Stomach smooth muscle (tissue), 2 donors: ENCODE measurements around the gene FANCC.

ENCODE experiments used
- H3K27ac ChIP-seq: one replicate; pipeline ENCODE4 v1.7.0; 2013; ENCODE audit warnings: mild to moderate bottlenecking, low read length, inconsistent platforms
- H3K27me3 ChIP-seq, 2 donors: one replicate each; pipeline ENCODE4 v1.7.0; 2013; ENCODE audit warnings: low read length in 2 of 2; ENCODE audit not compliant: insufficient read depth in 2 of 2, control insufficient read depth in 1 of 2
- H3K36me3 ChIP-seq, 2 donors: one replicate each; pipeline ENCODE4 v1.7.0; 2013; ENCODE audit warnings: low read length in 2 of 2; ENCODE audit not compliant: control insufficient read depth in 2 of 2, insufficient read depth in 2 of 2
- H3K4me1 ChIP-seq: one replicate; pipeline ENCODE4 v1.7.0; 2013; ENCODE audit warnings: low read length; ENCODE audit not compliant: control insufficient read depth, insufficient read depth
- H3K4me3 ChIP-seq, 2 donors: one replicate each; pipeline ENCODE4 v1.7.0; 2013; ENCODE audit warnings: low read length in 2 of 2
- H3K9ac ChIP-seq, 2 donors: one replicate each; pipeline ENCODE4 v1.7.0; 2013; ENCODE audit warnings: low read length in 2 of 2, mild to moderate bottlenecking in 1 of 2
- H3K9me3 ChIP-seq, 2 donors: one replicate each; pipeline ENCODE4 v1.7.0; 2013; ENCODE audit warnings: low read length in 2 of 2; ENCODE audit not compliant: control insufficient read depth in 2 of 2
- donor health status: healthy.
- donor health status: Pancreatic carcinoma.

FANCC gene

DNA sequence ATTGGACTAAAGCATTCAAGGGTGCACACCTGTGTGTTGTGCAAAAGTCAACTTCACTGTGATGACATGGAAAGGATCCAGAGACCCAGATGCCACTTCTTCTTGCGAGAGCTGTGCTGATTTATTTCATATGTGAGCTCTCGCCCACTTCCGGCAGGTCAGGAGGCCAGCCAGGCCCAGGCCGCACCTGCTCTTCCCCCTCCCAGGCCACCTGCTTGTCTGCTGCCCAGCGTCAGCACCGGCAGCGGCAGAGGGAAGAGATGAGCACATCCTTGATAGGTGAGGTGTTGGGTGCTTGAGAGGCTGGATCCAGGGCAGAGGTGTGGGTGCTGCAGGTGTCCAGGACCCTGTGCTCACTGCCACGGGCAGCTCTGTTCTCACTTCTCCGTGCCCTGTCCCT is 242.9 kb downstream of the FANCC start:
- H3K9me3 ChIP-seq, result no peaks in the 10 kb centered on the region
- H3K4me3 ChIP-seq, result peak overlapping the region in 1 of 2 donors; percentile 49
- H3K27ac ChIP-seq, result peak overlapping the region; percentile 53
- peaks cover 11 to 22% of the 10 kb centered on the region in 2 donors for H3K36me3 ChIP-seq
- H3K27me3 ChIP-seq, result no peaks in the 10 kb centered on the region
- H3K9ac ChIP-seq, result peak overlapping the region in 1 of 2 donors; percentile 36
- peaks cover 100% of the 10 kb centered on the region for H3K4me1 ChIP-seq

DNA sequence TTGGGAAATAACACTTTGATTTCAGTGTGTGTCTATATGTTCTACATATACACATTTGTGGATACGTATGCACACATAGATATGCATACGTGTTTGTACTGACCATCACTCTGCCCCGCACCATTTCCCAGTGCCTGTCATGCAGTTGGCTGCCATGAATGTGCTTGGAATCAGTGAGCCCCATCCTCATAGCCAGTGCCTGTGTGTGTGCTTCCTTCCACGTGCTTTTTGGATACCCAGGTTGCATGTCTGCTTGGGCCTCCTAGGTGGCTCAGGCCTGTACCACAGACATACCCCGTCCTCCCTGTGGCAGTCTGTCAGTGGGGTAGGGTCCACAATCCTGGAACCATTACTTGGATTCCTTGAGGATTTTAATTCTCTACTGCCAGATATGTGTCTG is 243.6 kb downstream of the FANCC start:
- peaks cover 14 to 23% of the 10 kb centered on the region in 2 donors for H3K36me3 ChIP-seq
- no peaks in the 10 kb centered on the region for H3K27me3 ChIP-seq
- H3K9ac ChIP-seq, result no peak overlapping the region
- H3K4me1 ChIP-seq, result peaks cover 99% of the 10 kb centered on the region
- H3K9me3 ChIP-seq, result no peaks in the 10 kb centered on the region
- H3K27ac ChIP-seq, result peak overlapping the region; percentile 53
- peak overlapping the region in 1 of 2 donors; percentile 47 for H3K4me3 ChIP-seq

DNA sequence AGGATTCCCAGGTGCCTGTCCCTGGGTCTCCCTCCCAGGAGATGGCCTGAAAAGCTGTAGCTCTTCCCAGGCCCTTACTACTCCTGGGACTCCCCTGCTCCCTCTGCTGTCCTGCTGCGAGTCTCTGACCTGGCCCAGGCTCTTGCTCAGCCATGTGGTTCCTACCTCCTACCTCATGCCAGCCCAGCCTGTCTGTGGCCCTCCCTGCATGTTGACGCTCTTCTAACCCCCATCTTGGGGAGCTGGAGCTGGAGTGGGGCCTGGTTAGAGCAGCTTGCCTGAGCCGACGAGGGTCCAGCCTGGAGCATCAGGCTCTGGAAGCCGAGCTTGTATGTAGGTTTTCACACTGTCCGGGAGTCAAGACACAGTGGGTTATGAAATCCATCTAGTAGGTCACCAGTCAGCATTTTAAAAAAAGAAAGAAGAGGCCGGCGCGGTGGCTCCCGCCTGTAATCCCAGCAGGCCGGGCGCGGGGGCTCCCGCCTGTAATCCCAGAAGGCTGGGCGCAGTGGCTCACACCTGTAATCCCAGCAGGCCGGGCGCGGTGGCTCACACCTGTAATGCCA is 244.4 kb downstream of the FANCC start:
- H3K4me3 ChIP-seq, result no peak overlapping the region
- peak overlapping the region; percentile 69 for H3K27ac ChIP-seq

DNA sequence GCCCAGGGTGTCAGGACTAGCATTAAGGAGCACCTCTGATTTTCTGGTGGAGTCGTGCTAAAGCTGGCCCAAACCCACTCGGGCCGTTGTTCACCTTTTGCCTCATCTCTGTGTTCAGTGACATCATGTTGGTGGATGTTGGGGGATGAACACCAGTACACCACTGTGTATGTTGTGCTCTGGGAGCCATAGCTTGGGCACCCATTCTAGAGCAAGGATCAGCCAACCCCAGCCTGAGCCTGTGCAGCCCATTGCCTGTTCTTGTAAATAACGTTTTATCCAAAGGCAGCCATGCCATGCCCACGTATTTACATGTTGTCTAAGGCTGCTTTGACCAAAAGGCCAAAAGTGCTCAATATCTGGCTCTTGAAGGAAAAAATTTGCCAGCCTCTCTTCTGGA is 245.6 kb downstream of the FANCC start:
- Histone ChIP-seq H3K4me3 (no peak overlapping the region), H3K9me3 (no peaks in the 10 kb centered on the region), H3K36me3 (peaks cover 20 to 23% of the 10 kb centered on the region in 2 donors), H3K27me3 (no peaks in the 10 kb centered on the region), H3K4me1 (peaks cover 97% of the 10 kb centered on the region), H3K27ac (peak overlapping the region; percentile 69), H3K9ac (no peak overlapping the region)

More for the DNA sequence above, 244.4 kb downstream of the FANCC start:
- Histone ChIP-seq H3K9ac (peak overlapping the region in 1 of 2 donors; percentile 28), H3K4me1 (peaks cover 99% of the 10 kb centered on the region), H3K9me3 (no peaks in the 10 kb centered on the region), H3K36me3 (peaks cover 18 to 21% of the 10 kb centered on the region in 2 donors), H3K27me3 (no peaks in the 10 kb centered on the region)

- peaks cover 21 to 23% of the 10 kb centered on the region in 2 donors for H3K36me3 ChIP-seq
- no peaks in the 10 kb centered on the region for H3K27me3 ChIP-seq
- peaks cover 97% of the 10 kb centered on the region for H3K4me1 ChIP-seq
- H3K27ac ChIP-seq, result peak overlapping the region; percentile 69
- H3K4me3 ChIP-seq, result no peak overlapping the region
- H3K9me3 ChIP-seq, result no peaks in the 10 kb centered on the region
- no peak overlapping the region for H3K9ac ChIP-seq
Measured at GRCh38 chr9:95071450-95071849, 246.1 kb downstream of the FANCC start.

- Histone ChIP-seq H3K9ac (no peak overlapping the region), H3K27me3 (no peaks in the 10 kb centered on the region), H3K36me3 (peaks cover 18 to 22% of the 10 kb centered on the region in 2 donors), H3K27ac (peak overlapping the region; percentile 20), H3K4me3 (peak overlapping the region in 1 of 2 donors; percentile 37), H3K9me3 (no peaks in the 10 kb centered on the region), H3K4me1 (peaks cover 94% of the 10 kb centered on the region)
Measured at GRCh38 chr9:95070549-95071021, 246.9 kb downstream of the FANCC start.

DNA sequence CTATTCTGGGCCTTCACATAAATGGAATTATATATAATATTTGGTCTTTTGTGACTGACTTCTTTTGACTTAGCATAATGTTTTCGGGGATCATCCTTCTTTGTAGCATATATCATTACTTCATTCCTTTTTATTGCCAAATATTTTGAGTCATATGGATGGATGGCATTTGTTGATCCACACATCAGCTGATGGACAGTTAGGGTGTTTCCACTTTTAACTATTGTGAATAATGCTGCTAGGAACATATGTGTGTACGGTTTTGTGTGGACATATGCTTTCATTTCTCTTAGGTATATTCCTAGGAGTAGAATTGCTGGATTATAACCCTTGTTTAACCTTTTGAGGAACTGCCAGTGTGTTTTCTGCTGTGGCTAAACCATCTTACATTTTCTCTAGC is 249.6 kb downstream of the FANCC start:
- Histone ChIP-seq H3K9ac (no peak overlapping the region), H3K9me3 (no peaks in the 10 kb centered on the region), H3K4me1 (peaks cover 93% of the 10 kb centered on the region)

GRCh38 chr9:95067057-95067456 is 250.5 kb downstream of the FANCC start:
- Histone ChIP-seq H3K27me3 (no peaks in the 10 kb centered on the region), H3K36me3 (peaks cover 23 to 32% of the 10 kb centered on the region in 2 donors), H3K27ac (peak overlapping the region; percentile 93), H3K9ac (peak overlapping the region; percentile 13 to 51), H3K4me3 (peak overlapping the region in 1 of 2 donors; percentile 36), H3K9me3 (no peaks in the 10 kb centered on the region), H3K4me1 (peaks cover 93% of the 10 kb centered on the region)

More for the DNA sequence above, 249.6 kb downstream of the FANCC start:
- Histone ChIP-seq H3K36me3 (peaks cover 24 to 25% of the 10 kb centered on the region in 2 donors), H3K27me3 (no peaks in the 10 kb centered on the region), H3K27ac (peak overlapping the region; percentile 93), H3K4me3 (no peak overlapping the region)

DNA sequence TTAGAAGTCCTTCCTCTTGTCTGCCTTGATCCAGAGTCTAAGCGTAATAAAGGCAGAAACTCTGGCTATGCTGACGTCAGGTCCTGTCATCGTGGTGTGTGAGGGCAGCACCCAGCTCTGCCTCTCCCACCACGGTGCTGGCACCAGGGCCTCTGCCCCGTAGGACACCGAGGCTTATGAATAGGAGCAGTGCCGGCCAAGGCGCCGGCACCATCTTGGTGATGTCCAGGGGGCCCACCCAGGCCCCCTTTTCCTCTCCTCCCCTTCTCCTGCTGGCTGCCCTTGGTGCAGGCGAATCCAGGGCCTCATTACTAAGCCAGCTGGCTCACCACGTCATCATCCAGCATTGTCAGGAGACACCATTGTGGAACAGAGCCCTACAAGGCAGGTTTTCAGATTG is 252.3 kb downstream of the FANCC start:
- peak overlapping the region in 1 of 2 donors; percentile 54 for H3K4me3 ChIP-seq

GRCh38 chr9:95063300-95063699 is 254.2 kb downstream of the FANCC start:
- Histone ChIP-seq H3K36me3 (peaks cover 21 to 31% of the 10 kb centered on the region in 2 donors), H3K4me3 (peak overlapping the region in 1 of 2 donors; percentile 67), H3K9ac (peak overlapping the region in 1 of 2 donors; percentile 13), H3K9me3 (no peaks in the 10 kb centered on the region), H3K27ac (peak overlapping the region; percentile 93), H3K4me1 (peaks cover 83% of the 10 kb centered on the region), H3K27me3 (no peaks in the 10 kb centered on the region)

More for the DNA sequence above, 252.3 kb downstream of the FANCC start:
- H3K9me3 ChIP-seq, result no peaks in the 10 kb centered on the region
- no peaks in the 10 kb centered on the region for H3K27me3 ChIP-seq
- H3K36me3 ChIP-seq, result peaks cover 26 to 35% of the 10 kb centered on the region in 2 donors
- H3K27ac ChIP-seq, result peak overlapping the region; percentile 93
- peaks cover 91% of the 10 kb centered on the region for H3K4me1 ChIP-seq
- H3K9ac ChIP-seq, result peak overlapping the region; percentile 64 to 71

- H3K4me1 ChIP-seq, result peaks cover 84% of the 10 kb centered on the region
- H3K4me3 ChIP-seq, result peak overlapping the region in 1 of 2 donors; percentile 67
- no peaks in the 10 kb centered on the region for H3K27me3 ChIP-seq
- H3K9me3 ChIP-seq, result no peaks in the 10 kb centered on the region
- peaks cover 19 to 31% of the 10 kb centered on the region in 2 donors for H3K36me3 ChIP-seq
- H3K27ac ChIP-seq, result peak overlapping the region; percentile 93
- H3K9ac ChIP-seq, result peak overlapping the region in 1 of 2 donors; percentile 58
Measured at GRCh38 chr9:95062596-95063065, 254.9 kb downstream of the FANCC start.
